ENCODE results near the gene LTO1. TPM values are rescaled to one million over a fixed set of nuclear protein-coding genes. Genes with fewer than 3 reads are reported as not detected.
"Not testable (repeated sequence)": the region's sequence is repeated elsewhere in the genome, so short reads cannot be mapped to it uniquely, and the experiment has no call there.

Gene LTO1
- total RNA-seq, 1 experiment from 2014 or later: 25.3 TPM

DNA sequence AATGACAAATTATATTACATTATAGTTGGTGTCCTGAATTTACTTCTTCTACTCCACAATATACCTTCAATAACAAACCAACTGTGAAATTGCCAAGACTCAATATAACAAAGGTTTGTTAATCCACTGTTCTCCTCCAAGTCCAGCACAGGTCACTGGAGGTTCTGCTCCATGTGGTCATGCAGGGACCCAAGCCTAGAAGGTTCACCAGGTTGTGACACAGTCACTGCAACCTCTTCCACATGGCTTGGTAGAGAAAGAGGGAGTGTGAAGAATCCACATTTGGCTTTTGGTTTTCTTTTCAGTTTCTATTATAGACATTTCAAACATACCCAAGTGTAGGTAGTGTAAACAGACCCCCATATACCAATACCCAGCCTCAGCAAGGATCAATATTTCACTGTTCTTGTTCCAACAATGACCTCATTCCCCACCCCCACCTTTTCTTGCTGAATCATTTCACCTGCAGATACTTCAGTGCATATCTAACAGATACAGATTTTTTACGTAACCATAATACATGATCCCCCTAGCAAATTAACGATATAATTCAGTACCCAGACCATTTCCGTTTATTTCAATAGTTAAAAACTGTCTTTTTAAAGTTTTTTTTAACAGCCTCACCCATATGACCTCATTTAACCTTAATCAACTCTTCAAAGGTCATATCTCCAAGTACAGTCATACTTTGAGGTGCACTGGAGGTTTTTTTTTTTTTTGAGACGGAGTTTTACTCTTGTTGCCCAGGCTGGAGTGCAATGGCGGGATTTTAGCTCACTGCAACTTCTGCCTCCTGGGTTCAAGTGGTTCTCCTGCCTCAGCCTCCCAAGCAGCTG is 14.5 kb upstream of the LTO1 start:
- Histone ChIP-seq H4K91ac (ENCODE audit: insufficient read length, low read depth, low read length) (no peak overlapping the region), H3K4ac (ENCODE audit: low read depth, low read length) (no peak overlapping the region), H3K27ac (ENCODE audit: insufficient read length, low read depth, low read length) (no peak overlapping the region), H2AFZ (ENCODE audit: low read length) (no peak overlapping the region), H3K56ac (ENCODE audit: insufficient read length, low read depth, low read length) (no peak overlapping the region), H3K23ac (ENCODE audit: insufficient read length, low read depth, low read length) (no peak overlapping the region), H2BK5ac (ENCODE audit: insufficient read length, low read length) (no peak overlapping the region), H3K23me2 (ENCODE audit: insufficient read length, low read depth, low read length, poor library complexity, severe bottlenecking) (no peaks in the 10 kb centered on the region), H3K9me3 (ENCODE audit: control insufficient read depth, low read depth, low read length) (no peaks in the 10 kb centered on the region), H4K20me1 (ENCODE audit: control insufficient read depth, insufficient read depth, insufficient read length) (no peaks in the 10 kb centered on the region), H3K18ac (ENCODE audit: insufficient read length, low read depth, low read length) (no peak overlapping the region), H2BK12ac (ENCODE audit: insufficient read length, low read depth, low read length) (no peak overlapping the region), H2BK20ac (ENCODE audit: low read depth, low read length, poor library complexity, severe bottlenecking) (no peak overlapping the region), H3K4me2 (ENCODE audit: insufficient read depth, insufficient read length, low read length) (no peak overlapping the region), H3K79me1 (ENCODE audit: insufficient read depth, low read depth, low read length, poor library complexity, severe bottlenecking) (no peaks in the 10 kb centered on the region), H3K4me1 (ENCODE audit: insufficient read depth, low read length) (no peaks in the 10 kb centered on the region), H3K9ac (ENCODE audit: extremely low read depth, insufficient read length, low read length) (no peak overlapping the region), H3T11ph (ENCODE audit: low read length) (no peak overlapping the region), H3K14ac (ENCODE audit: insufficient read depth, low read length) (no peak overlapping the region), H2AK5ac (ENCODE audit: insufficient read length, low read length) (no peak overlapping the region), H3K79me2 (ENCODE audit: insufficient read depth, low read length) (no peaks in the 10 kb centered on the region), H4K5ac (ENCODE audit: insufficient read length, low read depth, low read length) (no peak overlapping the region), H2BK15ac (ENCODE audit: low read depth, low read length) (no peak overlapping the region), H2BK120ac (ENCODE audit: low read depth, low read length, poor library complexity, severe bottlenecking) (no peak overlapping the region), H4K8ac (replicated peaks; ENCODE audit: insufficient read length, low read depth, low read length) (no peak overlapping the region), H3K27me3 (ENCODE audit: insufficient read depth, low read length) (no peaks in the 10 kb centered on the region)
- Mint-ChIP-seq H3K36me3 (ENCODE audit: insufficient read depth in 1 of 3, low read depth in 3 of 3) (peaks cover 0 to 7% (median 1%) of the 10 kb centered on the region in 3 experiments; a peak in 5 of 7 replicates), H3K27me3 (ENCODE audit: low read depth) (peaks cover 17% of the 10 kb centered on the region), H3K4me1 (peaks cover 2 to 8% of the 10 kb centered on the region in 2 experiments; a peak in 3 of 4 replicates), H3K9me3 (peaks cover 5 to 11% of the 10 kb centered on the region in 2 experiments; a peak in 4 of 5 replicates), H3K27ac (no peak overlapping the region), H3K4me3 (no peak overlapping the region)
- no CpG with 5 or more reads among the region's 5 CpGs for WGBS (ENCODE audit: extremely low coverage, insufficient read length, low lambda C conversion rate)
- TF ChIP-seq, protein P1, sequence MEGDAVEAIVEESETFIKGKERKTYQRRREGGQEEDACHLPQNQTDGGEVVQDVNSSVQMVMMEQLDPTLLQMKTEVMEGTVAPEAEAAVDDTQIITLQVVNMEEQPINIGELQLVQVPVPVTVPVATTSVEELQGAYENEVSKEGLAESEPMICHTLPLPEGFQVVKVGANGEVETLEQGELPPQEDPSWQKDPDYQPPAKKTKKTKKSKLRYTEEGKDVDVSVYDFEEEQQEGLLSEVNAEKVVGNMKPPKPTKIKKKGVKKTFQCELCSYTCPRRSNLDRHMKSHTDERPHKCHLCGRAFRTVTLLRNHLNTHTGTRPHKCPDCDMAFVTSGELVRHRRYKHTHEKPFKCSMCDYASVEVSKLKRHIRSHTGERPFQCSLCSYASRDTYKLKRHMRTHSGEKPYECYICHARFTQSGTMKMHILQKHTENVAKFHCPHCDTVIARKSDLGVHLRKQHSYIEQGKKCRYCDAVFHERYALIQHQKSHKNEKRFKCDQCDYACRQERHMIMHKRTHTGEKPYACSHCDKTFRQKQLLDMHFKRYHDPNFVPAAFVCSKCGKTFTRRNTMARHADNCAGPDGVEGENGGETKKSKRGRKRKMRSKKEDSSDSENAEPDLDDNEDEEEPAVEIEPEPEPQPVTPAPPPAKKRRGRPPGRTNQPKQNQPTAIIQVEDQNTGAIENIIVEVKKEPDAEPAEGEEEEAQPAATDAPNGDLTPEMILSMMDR (conservative IDR thresholded peaks at IDR 0.05): no peak
- no peak for DNase-seq

DNA sequence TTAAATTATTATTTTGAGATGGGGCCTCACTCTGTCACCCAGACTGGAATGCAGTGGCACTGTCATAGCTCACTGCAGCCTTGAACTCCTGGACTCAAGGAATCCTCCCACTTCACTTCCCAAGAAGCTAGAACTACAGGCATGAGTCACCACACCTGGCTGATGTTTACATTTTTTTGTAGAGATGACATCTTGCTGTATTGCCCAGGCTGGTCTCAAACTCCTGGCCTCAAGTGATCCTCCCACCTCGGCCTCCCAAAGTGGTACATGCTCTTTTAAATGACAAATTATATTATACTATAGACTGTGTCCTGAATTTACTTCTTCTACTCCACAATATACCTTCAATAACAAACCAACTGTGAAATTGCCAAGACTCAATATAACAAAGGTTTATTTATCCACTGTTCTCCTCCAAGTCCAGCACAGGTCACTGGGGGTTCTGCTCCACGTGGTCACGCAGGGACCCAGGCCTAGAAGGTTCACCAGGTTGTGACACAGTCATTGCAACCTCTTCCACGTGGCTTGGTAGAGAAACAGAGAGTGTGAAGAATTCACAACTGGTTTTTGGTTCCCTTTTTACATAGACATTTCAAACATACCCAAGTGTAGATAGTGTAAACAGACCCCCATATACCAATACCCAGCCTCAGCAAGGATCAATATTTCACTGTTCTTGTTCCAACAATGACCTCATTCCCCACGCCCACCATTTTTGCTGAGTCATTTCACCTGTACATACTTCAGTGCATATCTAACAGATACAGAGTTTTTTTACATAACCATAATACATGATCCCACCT is 13.0 kb upstream of the LTO1 start:
- not testable (repeated sequence) for H3K27ac Mint-ChIP-seq, H3K4me1 Mint-ChIP-seq, DNase-seq

More for the DNA sequence above, 13.0 kb upstream of the LTO1 start:
- not testable (repeated sequence) for H3K9me3 ChIP-seq (ENCODE audit: control insufficient read depth, low read depth, low read length); H3K79me1 ChIP-seq (ENCODE audit: insufficient read depth, low read depth, low read length, poor library complexity, severe bottlenecking); H3K27me3 ChIP-seq (ENCODE audit: insufficient read depth, low read length); H2BK20ac ChIP-seq (ENCODE audit: low read depth, low read length, poor library complexity, severe bottlenecking); H3K4me3 Mint-ChIP-seq; H2AFZ ChIP-seq (ENCODE audit: low read length); H4K5ac ChIP-seq (ENCODE audit: insufficient read length, low read depth, low read length); H3K56ac ChIP-seq (ENCODE audit: insufficient read length, low read depth, low read length); H3K79me2 ChIP-seq (ENCODE audit: insufficient read depth, low read length); H3K9ac ChIP-seq (ENCODE audit: extremely low read depth, insufficient read length, low read length); H3T11ph ChIP-seq (ENCODE audit: low read length); H2BK12ac ChIP-seq (ENCODE audit: insufficient read length, low read depth, low read length); H2BK5ac ChIP-seq (ENCODE audit: insufficient read length, low read length); H3K23ac ChIP-seq (ENCODE audit: insufficient read length, low read depth, low read length); H4K91ac ChIP-seq (ENCODE audit: insufficient read length, low read depth, low read length); H3K4me2 ChIP-seq (ENCODE audit: insufficient read depth, insufficient read length, low read length); H3K4ac ChIP-seq (ENCODE audit: low read depth, low read length); H2BK15ac ChIP-seq (ENCODE audit: low read depth, low read length); H3K27ac ChIP-seq (ENCODE audit: insufficient read length, low read depth, low read length); H3K18ac ChIP-seq (ENCODE audit: insufficient read length, low read depth, low read length); H3K36me3 Mint-ChIP-seq (ENCODE audit: insufficient read depth in 1 of 3, low read depth in 3 of 3); H2BK120ac ChIP-seq (ENCODE audit: low read depth, low read length, poor library complexity, severe bottlenecking); H4K8ac ChIP-seq (replicated peaks; ENCODE audit: insufficient read length, low read depth, low read length); H3K14ac ChIP-seq (ENCODE audit: insufficient read depth, low read length); H2AK5ac ChIP-seq (ENCODE audit: insufficient read length, low read length); H4K20me1 ChIP-seq (ENCODE audit: control insufficient read depth, insufficient read depth, insufficient read length); H3K4me1 ChIP-seq (ENCODE audit: insufficient read depth, low read length); H3K23me2 ChIP-seq (ENCODE audit: insufficient read length, low read depth, low read length, poor library complexity, severe bottlenecking)
- Mint-ChIP-seq H3K9me3 (peaks cover 5 to 11% of the 10 kb centered on the region in 2 experiments; a peak in 4 of 5 replicates), H3K27me3 (ENCODE audit: low read depth) (peaks cover 20% of the 10 kb centered on the region)
- no CpG with 5 or more reads among the region's 5 CpGs for WGBS (ENCODE audit: extremely low coverage, insufficient read length, low lambda C conversion rate)
